ENCODE results near the gene REXO1. TPM values are rescaled to one million over a fixed set of nuclear protein-coding genes. Genes with fewer than 3 reads are reported as not detected.

The REXO1 gene
- total and polyA plus RNA-seq, 2 donors (not counting 3 experiments of a cell fraction or from before 2014, with no cell fraction given): 41.1 to 56.9 TPM

DNA sequence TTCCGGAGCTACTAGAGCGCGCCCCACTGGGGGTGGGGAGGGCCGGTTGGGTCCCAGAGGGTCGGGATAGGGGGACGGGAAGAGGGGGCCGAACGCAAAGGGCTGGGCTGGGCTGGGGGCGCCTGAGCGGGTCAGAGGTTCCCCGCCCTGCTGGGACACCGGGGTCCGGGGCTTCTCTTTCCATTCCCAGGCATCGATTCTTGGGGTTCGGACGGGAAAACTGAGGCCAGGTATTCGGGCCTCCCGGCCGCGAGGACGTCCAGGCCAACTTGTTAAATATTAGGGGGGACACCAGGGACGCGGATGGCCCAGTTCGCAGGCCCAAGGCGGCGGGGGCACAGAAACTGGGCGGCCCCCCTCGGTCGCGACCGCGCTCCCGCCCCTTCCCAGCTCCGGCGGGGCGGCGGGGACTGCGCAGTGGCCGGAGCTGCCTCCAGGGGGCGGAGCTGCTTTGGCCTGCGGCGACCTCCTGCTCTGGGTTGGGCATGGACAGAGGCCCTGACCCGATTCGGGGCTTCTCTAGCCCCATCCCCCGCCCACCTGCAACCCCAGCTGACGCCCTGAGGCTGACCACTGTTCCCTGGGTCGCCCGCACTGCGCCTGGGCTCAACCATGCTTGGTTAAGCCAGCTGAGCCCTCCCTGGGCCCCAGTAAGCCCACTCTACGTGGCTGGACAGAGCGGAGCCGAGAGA lies 16.3 kb upstream of the REXO1 start:
- Histone ChIP-seq H3K4me3 (replicated peaks in 1 of 3; ENCODE audit: insufficient read depth in 1 of 3, low read depth in 1 of 3, low read length in 3 of 3) (peak overlapping the region; percentile 42 to 78 (median 73)), H3K9me1 (replicated peaks; ENCODE audit: control insufficient read depth, extremely low read depth, insufficient read depth, low read length) (no peaks in the 10 kb centered on the region), H3K79me2 (ENCODE audit: control insufficient read depth, insufficient read depth, low read length) (peaks cover 33% of the 10 kb centered on the region), H3K9ac (replicated peaks; ENCODE audit: extremely low read depth, insufficient read depth, low read length) (peak overlapping the region; percentile 85), H3K4me2 (ENCODE audit: insufficient read depth, low read length) (peak overlapping the region; percentile 74), H3K9me3 (replicated peaks; ENCODE audit: control insufficient read depth, insufficient read depth, low read length) (no peaks in the 10 kb centered on the region), H3K27ac (ENCODE audit: insufficient read depth, low read depth, low read length) (peak overlapping the region; percentile 65), H3K27me3 (ENCODE audit: control insufficient read depth in 2 of 2, insufficient read depth in 2 of 2, low read length in 2 of 2) (no peaks in the 10 kb centered on the region), H3K4me1 (ENCODE audit: control insufficient read depth, extremely low read depth, insufficient read depth, low read length) (peaks cover 21% of the 10 kb centered on the region), H3K36me3 (ENCODE audit: control insufficient read depth in 2 of 2, extremely low read depth in 1 of 2, insufficient read depth in 2 of 2, low read length in 2 of 2) (no peaks in the 10 kb centered on the region), H2AFZ (ENCODE audit: low read depth, low read length) (peak overlapping the region; percentile 52), H4K20me1 (replicated peaks; ENCODE audit: control insufficient read depth, extremely low read depth, insufficient read depth, low read length) (no peaks in the 10 kb centered on the region)
- CTCF ChIA-PET: interaction anchor here (0.6 to 3.2 kb wide), 17 partner anchors 8 to 296 kb away, joined by 3 to 44 read pairs (median 4); partner anchors contain the start of genes ABHD17A, ADAT3 and SCAMP4
- dilution Hi-C loops (cut with MboI; ENCODE audit: extremely low pct_ligation_motif_present, low sequenced_read_pairs) (no loop called here), intact Hi-C loops (cut with micrococcal nuclease) (loop anchor here (1.0 to 2.0 kb wide), 4 partner anchors 12 to 64 kb away; partner anchors contain the start of genes ABHD17A, ADAT3 and SCAMP4)
- TF ChIP-seq CTCF (IDR thresholded peaks at IDR 0.05; ENCODE audit: extremely low read depth in 1 of 2, insufficient read depth in 1 of 2, low read depth in 1 of 2, low read length in 2 of 2): peak; percentile 78 to 89
- no peak for TF ChIP-seq FOS (IDR thresholded peaks at IDR 0.05; ENCODE audit: borderline replicate concordance, insufficient read depth, low read length)
- TF ChIP-seq JUN (IDR thresholded peaks at IDR 0.05; ENCODE audit: borderline replicate concordance, insufficient read depth, insufficient read length, low read depth): no peak
- TF ChIP-seq POLR2AphosphoS5 (IDR thresholded peaks at IDR 0.05; ENCODE audit: insufficient read depth, low read depth, low read length): peak; percentile 53
- peak; percentile 53 for FAIRE-seq
- BruUV-seq (replicated peaks): TSS peak; percentile 41
- peak; percentile 58 for DNase-seq (ENCODE audit: low read depth, low spot score)
- POLR2A ChIA-PET: no interaction called here

All from endothelial cell of umbilical vein (primary cell).